ENCODE results near the gene GP1BB. TPM values are rescaled to one million over a fixed set of nuclear protein-coding genes. Genes with fewer than 3 reads are reported as not detected.

Gene GP1BB
- polyA plus RNA-seq, 1 of the 3 experiments (the other 2 are of a cell fraction), result 1.5 TPM

DNA sequence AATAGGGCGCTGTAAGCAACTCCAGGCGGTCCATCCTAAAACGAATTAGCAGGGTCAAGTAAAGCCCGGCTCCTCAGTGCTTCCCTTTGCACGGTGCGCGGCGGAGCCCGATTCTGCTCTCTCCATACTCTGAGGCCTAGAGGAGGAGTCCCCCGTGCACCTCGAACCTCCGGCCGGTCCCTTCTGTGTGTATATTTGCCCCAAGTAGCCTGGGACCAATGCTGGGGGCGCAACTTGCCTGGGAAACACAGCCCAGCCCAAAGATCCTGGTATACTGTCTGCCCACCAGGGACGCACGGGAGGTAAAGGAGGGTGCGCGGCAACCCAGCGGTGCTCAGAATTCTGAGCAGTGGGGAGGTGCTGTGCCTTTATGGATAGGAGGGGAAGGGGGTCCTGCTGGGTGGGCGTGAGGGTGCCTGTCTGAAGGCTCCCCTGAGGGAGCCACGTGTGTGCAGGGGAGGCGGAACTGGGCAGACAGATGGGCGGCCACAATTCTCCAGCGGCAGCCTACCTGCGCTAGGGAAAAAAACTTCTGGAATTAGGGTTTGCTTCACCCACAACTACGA is 32.5 kb downstream of the GP1BB start:
- no peaks in the 10 kb centered on the region for H3F3A ChIP-seq (replicated peaks; ENCODE audit: insufficient read depth)
- no peaks in the 10 kb centered on the region for H3K9me2 ChIP-seq
- TF ChIP-seq TCF12 (IDR thresholded peaks at IDR 0.05), result no peak
- TF ChIP-seq, protein P1, sequence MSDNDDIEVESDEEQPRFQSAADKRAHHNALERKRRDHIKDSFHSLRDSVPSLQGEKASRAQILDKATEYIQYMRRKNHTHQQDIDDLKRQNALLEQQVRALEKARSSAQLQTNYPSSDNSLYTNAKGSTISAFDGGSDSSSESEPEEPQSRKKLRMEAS (IDR thresholded peaks at IDR 0.05; ENCODE audit: low read depth), result no peak
- peak overlapping the region; percentile 41; the same call in 1 of the 2 replicates for H3K4me2 ChIP-seq
- H3K9me3 ChIP-seq, result no peaks in the 10 kb centered on the region
- peaks cover 0 to 6% of the 10 kb centered on the region in 2 experiments; a peak in 2 of 4 replicates for H3K4me1 ChIP-seq (ENCODE audit: control insufficient read depth in 1 of 2, insufficient read depth in 2 of 2, low read depth in 1 of 2, low read length in 1 of 2)
- H3K27ac ChIP-seq (ENCODE audit: low read depth in 2 of 2, low read length in 1 of 2), result no peak overlapping the region
- 26% methylated on average over 13 of the region's 26 CpGs for WGBS (ENCODE audit: low lambda C conversion rate)
- H3K36me3 ChIP-seq (replicated peaks in 1 of 2; ENCODE audit: control insufficient read depth in 1 of 2, insufficient read depth in 2 of 2, low read length in 1 of 2), result no peaks in the 10 kb centered on the region
- CTCF ChIA-PET, result interaction anchor here (0.6 to 2.5 kb wide), 26 partner anchors 8 to 161 kb away, joined by 3 to 15 read pairs (median 4); no protein-coding TSS in a partner anchor
- H3K27me3 ChIP-seq (ENCODE audit: insufficient read depth), result peaks cover 53% of the 10 kb centered on the region
- POLR2A ChIA-PET, result no interaction called here
- DNase-seq, result peak; percentile 71
- no peak overlapping the region for H2AFZ ChIP-seq (ENCODE audit: low read depth)
- H3K9ac ChIP-seq, result no peak overlapping the region
- H3K79me2 ChIP-seq (ENCODE audit: insufficient read depth), result no peaks in the 10 kb centered on the region
- no peaks in the 10 kb centered on the region for H4K20me1 ChIP-seq (ENCODE audit: insufficient read depth)
- no peak overlapping the region for H3K4me3 ChIP-seq (ENCODE audit: low read depth in 2 of 2, low read length in 1 of 2)

DNA sequence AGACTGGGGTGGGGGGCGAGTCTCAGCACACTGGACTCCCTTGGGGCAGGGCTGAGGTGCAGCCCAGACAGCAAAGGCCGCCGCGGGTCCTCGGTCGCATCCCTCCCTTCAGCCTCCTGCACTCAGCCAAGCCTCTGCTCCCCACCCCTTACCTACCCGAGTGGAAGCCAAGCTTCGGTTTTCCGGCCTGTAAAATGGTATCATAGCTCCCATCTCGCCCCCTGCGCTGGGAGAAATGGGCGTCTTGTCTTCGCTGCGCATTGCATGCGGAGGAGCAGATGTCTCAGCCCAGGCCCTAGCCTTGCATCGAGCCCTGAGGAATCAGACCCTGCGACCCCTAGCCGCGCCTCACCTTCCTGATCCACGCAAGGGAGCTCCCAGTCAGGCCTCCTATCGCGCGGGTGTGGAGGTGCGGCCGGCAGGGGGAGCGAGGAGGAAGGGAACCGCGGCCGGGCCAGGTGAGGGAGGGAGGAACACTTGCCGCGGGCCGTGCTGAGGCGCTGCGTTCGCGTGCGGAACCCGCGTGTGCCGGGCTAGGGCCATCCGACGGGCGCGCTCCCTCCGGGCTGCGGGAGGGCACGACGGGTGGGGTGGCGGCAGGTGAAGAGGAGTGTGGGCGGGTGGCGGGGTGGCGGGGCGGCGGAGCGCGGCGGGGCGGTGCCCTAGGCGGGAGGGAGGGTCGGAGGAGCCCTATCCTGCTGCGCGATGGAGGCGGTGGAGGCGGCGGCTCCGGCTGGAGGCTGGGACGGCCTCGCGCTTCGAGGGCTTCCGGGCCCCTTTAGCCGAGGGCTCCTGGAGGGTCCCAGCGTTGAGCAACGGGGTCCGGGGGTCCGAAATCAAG is 33.2 kb downstream of the GP1BB start:
- H3K9me3 ChIP-seq, result no peaks in the 10 kb centered on the region
- WGBS (ENCODE audit: low lambda C conversion rate), result 28% methylated on average over 26 of the region's 76 CpGs
- no peaks in the 10 kb centered on the region for H3K36me3 ChIP-seq (replicated peaks in 1 of 2; ENCODE audit: control insufficient read depth in 1 of 2, insufficient read depth in 2 of 2, low read length in 1 of 2)
- TF ChIP-seq SMC3 (IDR thresholded peaks at IDR 0.05; ENCODE audit: low read depth, low read length) (peak; percentile 43), EZH2phosphoT487 (IDR thresholded peaks at IDR 0.05; ENCODE audit: borderline replicate concordance, low read depth) (0 out of 2 replicates have a peak, but pooled peaks have one; percentile 50), RAD21 (IDR thresholded peaks at IDR 0.05; ENCODE audit: low read length) (peak; percentile 46), NFIC (IDR thresholded peaks at IDR 0.05; ENCODE audit: borderline replicate concordance) (no peak), FOSL2 (IDR thresholded peaks at IDR 0.05; ENCODE audit: borderline replicate concordance, low read depth) (no peak), FOXM1 (IDR thresholded peaks at IDR 0.05; ENCODE audit: low read depth) (no peak), RXRA (IDR thresholded peaks at IDR 0.05; ENCODE audit: borderline replicate concordance, low read depth) (no peak), MXI1 (IDR thresholded peaks at IDR 0.05; ENCODE audit: low read depth, low read length) (no peak), MEF2A (IDR thresholded peaks at IDR 0.05; ENCODE audit: borderline replicate concordance, low read depth) (no peak)
- TF ChIP-seq, protein P2, sequence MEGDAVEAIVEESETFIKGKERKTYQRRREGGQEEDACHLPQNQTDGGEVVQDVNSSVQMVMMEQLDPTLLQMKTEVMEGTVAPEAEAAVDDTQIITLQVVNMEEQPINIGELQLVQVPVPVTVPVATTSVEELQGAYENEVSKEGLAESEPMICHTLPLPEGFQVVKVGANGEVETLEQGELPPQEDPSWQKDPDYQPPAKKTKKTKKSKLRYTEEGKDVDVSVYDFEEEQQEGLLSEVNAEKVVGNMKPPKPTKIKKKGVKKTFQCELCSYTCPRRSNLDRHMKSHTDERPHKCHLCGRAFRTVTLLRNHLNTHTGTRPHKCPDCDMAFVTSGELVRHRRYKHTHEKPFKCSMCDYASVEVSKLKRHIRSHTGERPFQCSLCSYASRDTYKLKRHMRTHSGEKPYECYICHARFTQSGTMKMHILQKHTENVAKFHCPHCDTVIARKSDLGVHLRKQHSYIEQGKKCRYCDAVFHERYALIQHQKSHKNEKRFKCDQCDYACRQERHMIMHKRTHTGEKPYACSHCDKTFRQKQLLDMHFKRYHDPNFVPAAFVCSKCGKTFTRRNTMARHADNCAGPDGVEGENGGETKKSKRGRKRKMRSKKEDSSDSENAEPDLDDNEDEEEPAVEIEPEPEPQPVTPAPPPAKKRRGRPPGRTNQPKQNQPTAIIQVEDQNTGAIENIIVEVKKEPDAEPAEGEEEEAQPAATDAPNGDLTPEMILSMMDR (IDR thresholded peaks at IDR 0.05), result peak; percentile 47
- TF ChIP-seq, protein P3, sequence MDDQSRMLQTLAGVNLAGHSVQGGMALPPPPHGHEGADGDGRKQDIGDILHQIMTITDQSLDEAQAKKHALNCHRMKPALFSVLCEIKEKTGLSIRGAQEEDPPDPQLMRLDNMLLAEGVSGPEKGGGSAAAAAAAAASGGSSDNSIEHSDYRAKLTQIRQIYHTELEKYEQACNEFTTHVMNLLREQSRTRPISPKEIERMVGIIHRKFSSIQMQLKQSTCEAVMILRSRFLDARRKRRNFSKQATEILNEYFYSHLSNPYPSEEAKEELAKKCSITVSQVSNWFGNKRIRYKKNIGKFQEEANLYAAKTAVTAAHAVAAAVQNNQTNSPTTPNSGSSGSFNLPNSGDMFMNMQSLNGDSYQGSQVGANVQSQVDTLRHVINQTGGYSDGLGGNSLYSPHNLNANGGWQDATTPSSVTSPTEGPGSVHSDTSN (IDR thresholded peaks at IDR 0.05), result no peak
- TF ChIP-seq, protein P1 (IDR thresholded peaks at IDR 0.05; ENCODE audit: low read depth), result no peak
- H3K79me2 ChIP-seq (ENCODE audit: insufficient read depth), result no peaks in the 10 kb centered on the region
- H4K20me1 ChIP-seq (ENCODE audit: insufficient read depth), result no peaks in the 10 kb centered on the region
- H3K4me2 ChIP-seq, result no peak overlapping the region
- peaks cover 53% of the 10 kb centered on the region for H3K27me3 ChIP-seq (ENCODE audit: insufficient read depth)
- ChIA-PET POLR2A (no interaction called here), CTCF (interaction anchor here (0.6 to 2.5 kb wide), 25 partner anchors 8 to 161 kb away, joined by 3 to 15 read pairs (median 4); no protein-coding TSS in a partner anchor)
- H2AFZ ChIP-seq (ENCODE audit: low read depth), result no peak overlapping the region
- H3K4me1 ChIP-seq (ENCODE audit: control insufficient read depth in 1 of 2, insufficient read depth in 2 of 2, low read depth in 1 of 2, low read length in 1 of 2), result peaks cover 0 to 6% of the 10 kb centered on the region in 2 experiments; a peak in 2 of 4 replicates
- no peak overlapping the region for H3K27ac ChIP-seq (ENCODE audit: low read depth in 2 of 2, low read length in 1 of 2)
- H3F3A ChIP-seq (replicated peaks; ENCODE audit: insufficient read depth), result no peaks in the 10 kb centered on the region
- no peak overlapping the region for H3K4me3 ChIP-seq (ENCODE audit: low read depth in 2 of 2, low read length in 1 of 2)
- no peak overlapping the region for H3K9ac ChIP-seq
- no peaks in the 10 kb centered on the region for H3K9me2 ChIP-seq
- peak; percentile 78 for DNase-seq

Data from SK-N-SH (cell line).